Adrenal gland (tissue), 5 donors: ENCODE results near the gene DAPK2.

Source experiments
- CTCF ChIP-seq, 6 experiments: fragments of 450-650 bp in 4 of 6; fragments of 200-600 bp in 2 of 6; sonication (generic) in 1 of 6; IDR thresholded peaks; 1 replicate in 5 of 6; 2 replicates in 1 of 6; pipeline versions ENCODE4 v1.5.1 to v1.8.0; 2016 to 2021; ENCODE audit warnings: antibody characterized with exemption in 6 of 6, mild to moderate bottlenecking in 2 of 6, moderate library complexity in 1 of 6
- POLR2A ChIP-seq, 2 donors: fragments of 450-650 bp; IDR thresholded peaks; one replicate each; pipeline ENCODE4 v1.6.1; 2017; ENCODE audit warnings: antibody characterized with exemption in 2 of 2, mild to moderate bottlenecking in 2 of 2, moderate library complexity in 1 of 2
- donor health status: DM: no; HTN: no; CAD: no.

- TF ChIP-seq CTCF (IDR thresholded peaks at IDR 0.05) (no peak), POLR2A (IDR thresholded peaks at IDR 0.05) (no peak)
These were observed 16.7 kb downstream of the DAPK2 start for GRCh38 chr15:64029633-64030032.
